Measurements from ENCODE around the gene LRP5.

The LRP5 gene

DNA sequence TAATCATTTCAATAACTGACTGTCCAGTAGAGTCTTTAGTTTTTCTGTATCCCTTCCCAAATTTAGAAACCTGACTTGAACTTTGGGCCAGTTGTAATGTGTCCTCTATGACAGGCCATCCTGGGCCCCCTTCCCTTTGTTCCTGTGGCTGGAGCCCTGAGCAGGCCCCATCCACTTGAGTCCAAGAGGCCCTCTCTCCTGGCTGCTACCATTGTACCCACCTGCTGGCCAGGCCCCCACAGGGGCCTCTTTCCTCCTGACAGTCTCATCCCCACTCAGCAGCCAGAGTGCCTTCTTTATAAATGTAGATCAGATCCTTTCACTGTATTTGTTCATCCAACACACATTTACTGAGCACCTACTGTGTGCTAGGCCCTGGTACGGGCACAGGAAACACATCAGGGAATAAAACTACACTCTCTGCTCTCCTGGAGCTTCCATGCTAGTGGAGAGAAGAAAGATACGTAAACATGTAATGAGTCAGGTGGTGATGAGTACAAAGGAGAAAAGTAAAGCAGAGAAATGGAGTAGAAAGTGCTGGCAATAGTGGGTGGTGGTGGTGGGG is 2.7 kb upstream of the LRP5 start:
- no peak for DNase-seq (ENCODE audit: low read depth)

DNA sequence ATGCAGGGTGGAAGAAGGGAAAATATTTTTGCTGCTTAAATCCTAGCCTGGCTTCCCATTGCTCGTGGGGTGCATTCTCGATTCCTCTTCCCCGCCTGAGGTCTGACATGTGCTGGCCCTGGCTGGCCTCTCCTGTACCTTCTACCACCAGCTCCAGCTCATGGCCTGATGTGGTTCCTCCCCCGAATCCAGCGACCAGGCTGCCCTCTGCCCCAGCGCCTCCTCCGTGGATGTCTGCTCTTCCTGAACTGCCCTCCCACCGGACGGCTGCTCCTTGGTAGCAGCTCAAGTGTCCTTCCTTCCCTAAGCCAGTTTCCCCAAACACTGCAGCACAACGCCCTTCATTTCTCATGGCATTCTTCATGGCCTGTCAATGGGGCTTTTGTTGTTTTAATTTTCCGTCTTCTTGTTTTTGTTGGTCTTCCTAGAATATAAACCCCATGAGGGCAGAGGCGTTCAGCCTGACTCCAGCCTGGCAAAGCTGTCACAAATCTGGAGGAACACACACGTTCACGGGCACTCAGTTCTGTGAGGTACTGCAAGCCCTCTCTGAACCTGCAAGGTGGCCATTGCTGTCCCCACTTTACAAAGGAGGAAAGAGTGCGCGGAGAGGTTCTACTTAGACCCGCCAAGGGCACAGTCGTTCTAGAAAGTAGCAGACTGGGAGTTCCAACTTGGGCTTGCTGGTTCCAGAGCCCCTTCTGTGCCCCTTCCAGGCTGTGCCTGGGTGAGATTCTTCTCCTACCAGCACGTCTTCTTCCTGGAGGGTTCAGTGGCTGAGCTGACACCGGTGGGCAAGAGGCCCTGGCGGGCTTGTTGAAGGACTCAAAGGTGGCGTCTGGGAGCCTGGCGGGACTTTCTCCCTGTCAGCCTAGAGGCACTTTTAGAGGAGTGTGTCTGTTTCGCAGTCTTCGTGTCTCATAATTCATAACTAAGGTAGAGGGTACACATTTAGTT is 953 bp upstream of the LRP5 start:
- DNase-seq (ENCODE audit: low read depth), result no peak

DNA sequence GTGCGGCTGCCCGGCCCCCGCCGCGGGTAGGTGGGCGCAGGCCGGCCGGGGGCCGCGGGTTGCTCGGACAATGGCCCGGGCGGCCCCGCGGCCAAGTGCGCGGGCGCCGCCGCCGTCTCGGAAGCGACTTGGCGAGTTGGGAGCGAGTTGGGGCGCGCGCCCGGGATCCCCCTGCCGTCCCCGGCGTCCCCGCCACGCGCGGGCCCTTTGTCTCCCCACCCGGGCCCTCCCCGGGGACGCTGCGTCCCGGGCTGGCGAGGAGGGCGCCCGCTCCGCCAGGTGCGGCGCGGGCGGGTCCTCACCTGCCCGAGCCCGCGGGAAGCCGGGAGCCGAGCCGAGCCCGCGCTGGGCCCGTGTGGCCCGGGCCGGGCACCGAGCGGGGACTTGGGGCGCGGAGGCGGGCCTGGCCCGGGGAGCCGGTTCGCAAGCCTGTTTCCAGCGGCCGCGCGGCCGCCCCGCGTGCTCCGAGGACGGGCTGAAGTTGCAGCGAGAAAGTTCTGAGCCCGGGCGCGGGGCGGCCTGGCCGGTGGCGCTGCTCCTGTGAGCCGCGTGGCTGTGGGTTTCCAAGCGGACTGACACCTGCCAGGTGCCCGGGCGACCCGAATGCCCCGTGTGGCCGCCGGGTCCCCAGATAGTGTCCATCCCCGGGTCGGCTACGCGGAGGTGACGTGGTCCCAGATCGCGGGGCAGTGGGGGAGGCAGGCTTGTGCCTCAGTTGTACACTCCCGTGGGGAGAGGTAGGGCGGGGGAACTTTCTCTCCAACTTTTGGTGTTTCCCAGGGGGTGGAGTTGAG is 586 bp downstream of the LRP5 start:
- no peak for DNase-seq (ENCODE audit: low read depth)

DNA sequence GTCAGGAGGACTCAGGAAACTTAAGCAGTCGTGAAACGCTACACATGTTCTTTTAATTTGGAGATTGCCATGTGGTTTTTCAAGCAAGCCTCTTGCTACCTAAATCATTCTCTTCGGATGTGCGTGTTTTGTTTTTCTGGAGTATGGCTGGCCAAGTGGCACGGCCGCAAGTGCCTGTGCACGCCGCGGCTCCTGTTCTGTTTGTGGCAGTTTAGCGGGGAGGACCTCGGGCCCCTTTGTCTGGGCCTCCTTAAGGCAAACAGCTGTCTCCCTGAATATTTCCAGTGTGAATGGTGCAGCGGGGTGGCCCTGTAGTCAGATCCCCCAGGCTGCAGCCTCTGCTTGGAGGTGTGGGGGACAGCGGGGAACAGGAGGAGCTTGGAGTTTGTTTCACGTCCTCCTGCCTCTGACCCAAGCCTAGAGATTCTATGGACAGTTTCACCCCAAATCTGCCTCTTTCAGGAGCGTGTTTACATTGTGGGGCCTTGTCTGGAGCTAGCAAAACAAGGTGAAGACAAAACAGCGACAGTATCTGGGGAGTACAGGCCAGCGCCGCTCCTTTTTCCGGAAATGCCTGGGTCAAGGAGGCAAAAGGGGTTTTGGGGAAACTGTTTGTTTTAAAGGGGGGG is 1.3 kb downstream of the LRP5 start:
- DNase-seq (ENCODE audit: low read depth), result no peak

DNA sequence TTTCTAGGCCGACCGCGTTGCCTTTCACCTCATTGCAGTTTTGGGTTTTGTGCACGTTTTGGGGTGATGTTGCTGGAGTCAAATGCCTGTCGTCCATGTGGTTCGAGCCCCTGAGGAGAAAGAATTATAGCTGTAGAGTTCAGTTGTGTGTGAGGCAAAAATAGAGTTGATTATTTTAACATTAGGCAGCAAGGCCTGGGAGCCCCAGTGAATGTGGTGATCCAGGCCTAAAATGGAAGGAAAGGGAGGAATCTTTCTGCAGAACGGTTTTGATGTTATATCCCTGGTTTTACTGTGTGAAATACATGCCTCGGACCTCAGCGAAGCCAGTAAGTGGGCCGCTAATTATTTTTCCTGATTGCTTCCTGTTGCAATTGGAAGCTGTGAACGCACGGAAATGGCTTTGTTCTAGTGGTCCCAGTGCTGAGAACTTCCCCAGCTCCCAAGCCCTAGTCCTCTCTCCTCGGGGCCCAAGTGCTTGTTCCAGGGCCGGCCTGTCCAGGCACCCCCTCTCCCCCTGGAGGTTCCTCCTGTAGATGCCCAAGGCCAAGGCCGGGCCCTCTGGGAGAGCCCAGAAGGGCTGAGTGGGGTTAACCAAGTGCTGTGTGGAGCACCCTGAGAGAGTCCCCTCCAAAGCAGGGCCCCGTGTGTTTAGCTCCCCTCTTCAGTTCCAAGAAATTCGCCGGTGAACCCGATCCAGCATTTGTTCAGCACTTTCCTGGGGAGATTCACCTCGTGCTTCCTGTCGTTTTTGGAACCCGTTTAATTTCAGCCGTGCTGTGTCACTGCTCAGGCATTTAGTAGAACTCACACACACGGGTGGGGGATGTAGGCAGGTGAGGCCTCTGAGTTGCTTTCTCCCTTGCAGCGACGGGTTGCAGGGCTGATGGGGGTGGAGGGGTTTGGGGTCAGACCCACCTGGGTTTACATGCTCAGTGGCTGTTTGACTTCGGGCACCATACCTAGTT is 2.1 kb downstream of the LRP5 start:
- no peak for DNase-seq (ENCODE audit: low read depth)

DNA sequence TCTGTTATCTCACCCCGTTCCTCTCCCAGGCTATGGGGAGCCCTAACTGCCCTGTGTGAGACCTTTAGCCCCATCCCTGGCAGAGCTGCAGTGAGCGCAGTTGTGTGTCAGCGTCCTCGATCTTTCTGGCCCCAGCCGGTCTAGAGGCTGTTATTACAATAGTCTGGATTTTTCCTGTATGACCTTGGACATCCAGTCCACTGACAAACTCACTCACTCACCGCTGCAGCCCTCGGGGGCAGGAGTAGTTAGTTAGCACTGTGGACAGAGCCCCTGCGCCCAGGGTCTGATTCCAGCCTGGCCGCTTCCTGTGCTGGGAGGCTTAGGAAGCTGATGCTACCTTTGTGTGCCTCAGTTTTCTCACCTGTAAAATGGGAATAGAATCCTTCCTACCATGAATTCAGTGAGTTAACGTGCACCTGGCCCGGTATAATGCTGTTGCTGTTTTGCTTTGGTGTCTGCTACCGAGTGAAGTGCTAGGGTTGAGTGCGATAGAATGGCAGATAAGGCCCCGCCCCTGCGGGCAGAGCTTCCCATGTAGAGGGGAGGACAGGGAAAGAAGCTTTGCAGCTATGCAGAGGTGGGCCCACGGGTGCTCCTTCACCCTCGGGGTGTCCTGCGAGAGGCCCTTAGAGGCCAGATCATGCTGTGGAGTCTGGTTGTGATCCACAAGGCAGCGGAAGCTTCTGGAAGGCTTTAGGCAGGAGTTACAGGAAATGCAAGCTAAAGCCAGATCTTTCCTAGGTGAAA is 3.0 kb downstream of the LRP5 start:
- no peak for DNase-seq (ENCODE audit: low read depth)

DNA sequence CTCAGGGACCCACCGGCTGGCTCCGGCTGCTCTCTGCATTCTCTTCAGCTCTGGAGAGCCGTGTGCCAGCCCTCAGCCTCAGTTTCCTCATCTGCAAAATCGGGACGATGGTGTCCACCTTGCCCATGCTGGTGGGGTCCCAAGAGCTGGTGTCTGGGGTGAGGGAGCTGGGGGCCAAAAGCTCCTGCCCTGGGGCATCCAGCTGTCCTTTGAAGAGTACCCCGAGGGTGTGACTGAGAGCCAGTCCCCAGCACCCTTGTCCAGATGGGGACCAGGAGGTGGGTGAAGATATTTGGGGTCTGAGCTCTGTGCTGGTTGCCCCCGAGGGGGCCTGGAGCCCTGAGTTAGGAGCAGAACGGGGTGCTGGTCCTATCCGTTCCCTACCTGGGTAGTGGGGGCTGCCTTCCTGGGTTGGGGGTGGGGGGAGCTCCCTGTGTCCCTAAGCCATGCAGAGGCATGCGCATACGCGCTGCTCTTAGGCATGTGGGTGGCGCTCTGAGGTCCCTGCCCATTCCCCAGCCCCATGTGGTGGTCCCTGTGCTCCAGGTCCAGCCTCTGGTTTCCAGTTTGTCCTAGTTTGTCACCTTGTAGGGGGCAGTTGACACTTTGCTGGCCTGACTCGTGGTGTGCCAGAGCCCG is 4.9 kb downstream of the LRP5 start:
- DNase-seq (ENCODE audit: low read depth), result no peak

DNA sequence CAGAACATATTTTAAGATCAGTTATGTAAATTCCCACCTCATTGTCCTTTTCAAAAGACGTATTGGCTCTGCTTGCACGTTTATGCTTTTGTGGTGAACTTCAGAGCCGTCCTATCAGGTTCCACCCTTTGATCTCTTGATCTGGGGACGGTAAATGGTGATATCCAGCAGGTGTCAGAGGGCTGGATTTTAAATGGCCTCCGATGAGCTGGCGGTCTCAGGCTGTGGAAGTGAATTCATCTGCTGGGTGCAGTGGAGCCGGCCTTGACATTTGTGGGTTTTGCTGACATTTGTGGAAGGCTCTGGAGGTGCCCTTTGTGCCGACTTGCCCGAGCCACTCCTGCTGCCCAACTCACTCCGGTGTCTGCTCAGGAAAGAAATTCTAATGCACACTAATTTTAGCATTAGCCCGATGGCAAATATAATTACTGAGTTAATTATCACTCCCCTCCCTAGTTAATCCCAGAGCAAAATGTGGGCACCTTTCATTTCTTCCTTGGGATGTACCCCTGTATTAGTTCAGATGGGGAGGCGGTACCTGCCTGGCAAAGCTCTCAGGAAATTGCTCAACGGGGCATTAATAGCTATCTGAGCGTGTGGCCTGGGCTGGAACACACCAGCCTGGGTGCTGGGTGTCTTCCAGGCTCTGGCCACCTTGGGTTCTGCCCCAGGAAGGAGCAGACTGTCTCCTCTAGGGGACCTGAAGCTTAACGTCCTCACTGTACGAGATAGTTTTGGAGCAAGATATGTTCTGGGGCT is 9.1 kb downstream of the LRP5 start:
- no peak for DNase-seq (ENCODE audit: low read depth)

DNA sequence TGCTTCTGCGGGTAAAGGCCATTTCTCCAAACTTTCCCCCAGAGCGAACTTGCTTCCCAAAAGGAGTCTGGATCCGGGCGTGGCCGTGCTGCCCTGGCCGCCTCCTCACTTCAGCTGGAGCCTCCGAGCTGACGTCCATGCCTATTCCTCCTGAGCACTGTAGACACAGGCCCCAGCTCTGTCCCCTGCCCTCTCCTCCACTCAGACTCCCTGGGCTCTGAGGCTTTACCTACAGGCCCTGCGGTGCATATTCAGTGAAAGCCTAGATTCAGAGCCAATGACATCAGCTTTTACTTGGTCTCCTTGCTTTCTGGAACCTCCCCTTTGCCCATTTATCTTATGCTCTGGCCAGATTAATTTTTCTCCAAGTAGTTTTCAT is 9.7 kb downstream of the LRP5 start:
- DNase-seq (ENCODE audit: low read depth), result no peak

DNA sequence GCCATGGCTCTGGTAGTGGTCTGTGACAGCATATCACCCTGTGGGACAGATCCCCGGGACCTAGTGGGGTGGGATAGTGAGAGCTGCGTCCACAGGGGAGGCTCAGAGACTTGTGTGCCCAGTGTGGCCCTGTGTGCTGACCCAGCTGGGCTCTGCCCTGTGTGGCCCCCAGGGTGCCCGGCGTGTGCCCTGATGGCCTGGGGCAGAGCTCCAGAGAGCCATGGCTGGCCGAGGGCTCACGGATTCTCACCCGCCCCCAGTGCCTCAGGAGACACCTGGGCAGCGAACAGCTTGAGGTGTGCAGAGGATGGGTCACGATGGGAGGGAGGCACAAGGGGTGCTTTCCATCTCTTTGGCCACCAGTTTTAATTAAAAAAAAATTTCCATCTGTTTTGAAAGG is 11.8 kb downstream of the LRP5 start:
- no peak for DNase-seq (ENCODE audit: low read depth)

DNA sequence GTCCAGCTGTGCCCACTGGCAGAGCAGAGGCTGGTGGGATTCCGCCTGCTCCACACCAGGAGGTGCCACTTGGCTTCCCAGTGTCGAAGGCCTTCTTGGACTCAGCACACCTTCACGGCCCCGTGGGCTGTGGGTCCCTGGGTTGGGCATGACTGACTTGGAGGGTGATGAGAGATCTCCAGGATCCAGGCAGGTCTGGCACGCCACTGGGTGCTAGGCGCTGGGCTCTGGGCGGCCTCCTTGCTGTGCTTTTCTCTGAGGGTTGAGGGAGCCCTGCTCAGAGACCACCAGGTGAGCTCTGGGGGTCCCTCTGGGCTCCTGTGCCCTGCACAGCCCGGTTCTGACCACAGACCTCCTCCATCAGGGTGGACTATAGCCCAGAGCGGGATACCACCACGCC is 12.3 kb downstream of the LRP5 start:
- no peak for DNase-seq (ENCODE audit: low read depth)

DNA sequence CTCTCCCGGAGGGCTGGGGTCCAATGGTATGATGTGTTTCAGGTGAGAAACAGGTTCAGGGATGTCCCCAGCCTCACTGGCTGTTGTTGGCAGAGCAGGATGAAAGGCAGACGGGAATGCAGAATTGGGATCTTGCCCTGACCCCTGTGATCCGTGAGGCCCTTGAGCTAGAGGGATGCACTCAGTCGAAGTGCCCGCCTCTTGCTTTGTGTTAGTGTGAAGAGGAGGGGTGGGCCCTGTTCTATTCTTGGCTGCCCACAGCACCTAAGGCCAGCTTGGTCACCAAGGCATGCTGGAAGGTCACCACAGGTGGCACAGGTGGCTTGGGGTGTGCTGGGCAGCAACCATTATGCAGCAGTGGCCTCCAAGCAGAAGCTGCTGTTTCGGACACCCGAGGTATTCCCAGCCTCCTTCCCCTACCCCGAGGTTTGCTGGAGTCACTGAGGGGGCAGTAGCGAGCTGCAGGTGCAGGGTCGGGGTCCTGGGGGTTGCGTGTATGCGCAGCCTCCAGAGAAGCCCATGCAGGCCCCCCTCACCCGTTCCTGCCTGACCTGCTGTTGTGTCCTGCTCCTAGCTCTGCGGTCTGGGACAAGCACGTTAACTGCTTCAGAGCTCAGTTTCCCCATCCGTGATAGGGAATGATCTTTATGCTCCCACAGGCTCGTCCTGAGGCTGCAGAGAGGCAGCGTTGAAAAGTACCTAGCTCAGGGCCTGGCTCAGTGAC is 13.0 kb downstream of the LRP5 start:
- no peak for DNase-seq (ENCODE audit: low read depth)

DNA sequence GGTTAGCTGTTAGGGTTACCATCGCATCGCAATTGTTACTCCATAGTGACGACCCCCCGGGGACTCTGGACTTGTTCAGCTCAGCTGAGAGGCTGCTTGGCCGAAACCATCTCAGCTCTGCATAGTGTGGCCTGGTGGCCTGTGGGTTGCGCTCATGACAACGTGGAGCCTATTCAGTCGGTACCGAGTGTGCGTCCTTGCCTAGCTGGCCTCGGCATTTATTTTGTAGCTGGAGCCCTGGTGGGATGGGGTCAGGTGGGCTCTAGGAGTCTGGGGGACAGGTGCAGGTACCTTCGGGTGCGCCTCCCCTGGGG is 13.5 kb downstream of the LRP5 start:
- no peak for DNase-seq (ENCODE audit: low read depth)

DNA sequence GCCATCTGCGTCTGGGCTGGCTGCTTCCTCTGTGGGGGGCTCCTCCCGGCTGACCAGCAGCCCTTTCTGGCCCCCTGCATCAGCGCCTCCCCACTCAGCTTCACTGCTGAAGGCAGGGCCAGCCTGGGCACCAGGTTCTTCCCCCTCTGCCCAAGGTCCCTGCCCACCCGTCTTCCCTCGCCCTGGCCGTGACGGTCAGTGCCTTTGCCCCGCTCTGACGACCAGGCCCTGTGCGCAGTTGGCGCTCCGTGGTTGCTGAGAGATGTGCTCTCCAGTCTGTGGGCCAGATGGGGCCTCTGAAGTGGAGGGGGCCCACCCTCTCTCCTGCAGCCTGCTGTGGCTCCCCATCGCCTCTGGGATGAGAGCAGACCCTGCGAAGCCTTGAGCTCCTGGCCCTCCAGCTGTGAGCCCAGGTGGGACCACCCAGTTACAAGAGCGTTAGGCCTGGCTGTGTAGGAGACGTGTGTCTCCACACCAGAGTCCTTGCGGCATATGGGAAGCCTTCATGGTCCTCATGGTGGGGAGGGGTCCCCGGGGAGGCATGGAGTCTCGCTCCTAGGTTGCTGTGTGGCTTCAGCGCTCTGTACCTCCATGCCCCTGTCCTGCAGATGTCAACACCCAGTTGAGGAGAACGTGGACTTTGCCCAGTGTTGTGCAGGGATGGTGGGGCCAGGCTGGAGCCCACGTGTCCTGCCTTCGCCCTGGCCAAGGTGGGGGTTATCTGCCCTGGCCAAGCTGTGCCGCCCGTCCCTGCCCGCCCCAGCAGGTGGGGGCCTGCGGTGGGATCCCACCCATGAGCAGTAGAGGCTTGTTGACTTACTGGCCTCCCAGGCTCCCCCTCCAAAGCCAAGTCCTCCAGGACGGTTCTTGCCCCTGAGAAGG is 14.2 kb downstream of the LRP5 start:
- no peak for DNase-seq (ENCODE audit: low read depth)

DNA sequence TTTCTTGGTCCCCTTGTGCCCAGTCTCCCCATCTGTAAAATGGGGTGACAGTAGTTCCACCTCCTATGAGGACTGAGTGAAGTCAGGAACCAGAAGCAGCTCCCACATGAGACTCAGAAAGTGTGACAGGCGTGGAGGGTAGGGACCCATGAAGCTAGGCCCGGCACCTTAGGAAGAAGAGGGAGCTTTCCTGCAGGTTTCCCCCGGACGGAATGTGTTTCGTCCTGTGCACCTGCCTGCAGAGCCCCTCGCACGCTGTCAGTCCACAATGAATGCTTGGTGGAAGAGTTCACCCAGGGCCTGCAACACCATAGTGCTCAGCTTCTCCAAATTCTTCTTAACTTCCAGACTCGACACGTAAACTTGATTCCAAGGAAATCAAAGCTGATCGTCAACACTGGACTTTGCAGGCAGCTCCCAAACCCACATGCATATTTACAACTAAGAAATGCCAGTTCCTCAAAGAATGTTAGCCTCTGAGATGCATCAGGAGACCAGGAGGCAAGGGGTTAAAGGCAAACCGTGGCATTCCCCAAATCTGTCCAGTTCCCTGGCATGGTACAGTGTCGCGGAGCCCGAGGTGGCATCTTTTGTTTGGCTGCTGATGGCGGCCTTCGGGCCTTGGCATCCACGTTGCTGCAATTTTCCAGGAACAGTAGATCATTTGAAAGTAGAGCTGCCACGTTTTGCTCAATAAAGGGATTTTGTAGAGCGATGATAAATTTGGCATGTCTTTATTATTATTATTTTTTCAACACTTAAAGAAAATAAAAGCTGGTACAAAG is 15.4 kb downstream of the LRP5 start:
- DNase-seq (ENCODE audit: low read depth), result no peak

DNA sequence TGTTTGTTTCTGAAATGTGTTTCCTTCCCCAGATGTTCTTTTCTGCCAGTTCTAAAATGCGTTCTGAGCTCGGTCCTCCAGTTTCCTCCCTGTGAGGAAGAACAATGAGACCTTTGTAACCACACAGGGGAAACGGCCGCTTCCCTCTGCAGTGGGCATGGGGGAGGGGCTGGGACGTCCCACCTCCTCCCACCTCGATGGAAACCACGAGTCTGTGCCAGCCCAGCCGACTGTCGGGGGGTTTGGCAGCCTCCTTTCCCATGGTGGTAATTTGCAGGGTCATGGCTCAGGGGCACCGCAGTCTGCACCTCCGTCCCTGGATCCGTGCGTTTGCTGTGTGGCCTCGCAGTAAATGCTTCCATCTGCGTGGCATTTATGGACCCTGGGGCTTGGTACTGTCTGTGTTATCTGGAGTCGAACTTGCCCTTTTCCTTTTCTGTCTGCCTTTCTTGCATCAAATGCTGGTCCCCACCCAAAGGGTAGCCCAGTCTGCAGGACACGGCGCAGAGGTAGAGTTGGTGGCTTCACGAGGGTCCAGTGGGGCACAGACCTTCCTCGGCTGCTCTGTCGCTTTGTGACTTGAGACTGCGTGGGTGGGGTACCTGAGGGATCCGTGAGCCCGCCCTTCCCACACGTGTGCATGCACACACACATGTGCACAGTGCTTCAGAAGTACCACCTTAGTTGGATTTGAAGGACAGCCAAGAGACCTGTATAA is 16.1 kb downstream of the LRP5 start:
- no peak for DNase-seq (ENCODE audit: low read depth)
